ENCODE data around the gene PRRG3. TPM values are rescaled to one million over a fixed set of nuclear protein-coding genes. Genes with fewer than 3 reads are reported as not detected.

PRRG3 gene
- total RNA-seq, 1 donor from 2014 or later: 1.4 TPM

DNA sequence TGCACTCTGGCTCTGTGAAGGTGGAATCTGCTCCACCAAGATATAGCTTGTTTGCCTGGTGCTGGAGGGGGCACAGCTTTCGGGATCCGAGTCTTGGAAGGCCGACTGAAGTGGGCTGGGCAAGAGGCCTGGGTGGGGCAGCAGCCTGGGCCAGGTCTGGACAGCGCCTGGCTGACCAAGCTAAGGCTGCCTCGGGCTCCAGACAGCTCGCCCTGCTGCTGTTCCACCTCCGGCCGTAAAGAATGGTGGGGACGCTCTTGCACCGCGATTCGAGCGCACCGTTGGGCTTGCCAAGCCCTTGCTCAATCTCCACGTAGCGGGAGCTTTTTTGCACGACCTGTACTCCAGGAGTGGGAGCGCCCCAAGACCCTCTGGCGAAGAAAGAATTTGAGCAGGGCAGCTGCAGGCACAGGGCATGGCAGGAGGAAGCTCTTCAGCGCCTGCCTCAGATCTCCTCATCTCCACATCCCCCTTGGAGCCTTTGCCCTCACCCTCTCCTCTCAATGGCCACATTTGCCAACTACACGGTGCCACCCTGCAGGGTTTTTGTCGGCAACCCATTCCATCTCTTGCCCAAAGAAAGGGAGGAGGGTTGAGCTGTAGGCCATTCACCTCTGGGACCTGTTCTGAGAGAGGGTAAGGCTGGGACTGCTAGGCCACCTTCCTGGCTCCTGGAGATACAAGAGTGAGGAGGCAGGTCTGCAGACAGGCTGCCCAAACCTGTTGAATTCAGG is 58.2 kb downstream of the PRRG3 start:
- no peak overlapping the region for H3K4me3 ChIP-seq
- H3K27ac ChIP-seq: no peak overlapping the region
- H3K36me3 ChIP-seq: no peaks in the 10 kb centered on the region
- TF ChIP-seq, protein P1, sequence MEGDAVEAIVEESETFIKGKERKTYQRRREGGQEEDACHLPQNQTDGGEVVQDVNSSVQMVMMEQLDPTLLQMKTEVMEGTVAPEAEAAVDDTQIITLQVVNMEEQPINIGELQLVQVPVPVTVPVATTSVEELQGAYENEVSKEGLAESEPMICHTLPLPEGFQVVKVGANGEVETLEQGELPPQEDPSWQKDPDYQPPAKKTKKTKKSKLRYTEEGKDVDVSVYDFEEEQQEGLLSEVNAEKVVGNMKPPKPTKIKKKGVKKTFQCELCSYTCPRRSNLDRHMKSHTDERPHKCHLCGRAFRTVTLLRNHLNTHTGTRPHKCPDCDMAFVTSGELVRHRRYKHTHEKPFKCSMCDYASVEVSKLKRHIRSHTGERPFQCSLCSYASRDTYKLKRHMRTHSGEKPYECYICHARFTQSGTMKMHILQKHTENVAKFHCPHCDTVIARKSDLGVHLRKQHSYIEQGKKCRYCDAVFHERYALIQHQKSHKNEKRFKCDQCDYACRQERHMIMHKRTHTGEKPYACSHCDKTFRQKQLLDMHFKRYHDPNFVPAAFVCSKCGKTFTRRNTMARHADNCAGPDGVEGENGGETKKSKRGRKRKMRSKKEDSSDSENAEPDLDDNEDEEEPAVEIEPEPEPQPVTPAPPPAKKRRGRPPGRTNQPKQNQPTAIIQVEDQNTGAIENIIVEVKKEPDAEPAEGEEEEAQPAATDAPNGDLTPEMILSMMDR (IDR thresholded peaks at IDR 0.05): peak; percentile 73
- intact Hi-C loops (cut with DNase I): no loop called here
- no peaks in the 10 kb centered on the region for H3K9me3 ChIP-seq
- DNase-seq: peak; percentile 69
- no peaks in the 10 kb centered on the region for H3K27me3 ChIP-seq
- ATAC-seq: peak; percentile 94
- H3K4me1 ChIP-seq: no peaks in the 10 kb centered on the region

DNA sequence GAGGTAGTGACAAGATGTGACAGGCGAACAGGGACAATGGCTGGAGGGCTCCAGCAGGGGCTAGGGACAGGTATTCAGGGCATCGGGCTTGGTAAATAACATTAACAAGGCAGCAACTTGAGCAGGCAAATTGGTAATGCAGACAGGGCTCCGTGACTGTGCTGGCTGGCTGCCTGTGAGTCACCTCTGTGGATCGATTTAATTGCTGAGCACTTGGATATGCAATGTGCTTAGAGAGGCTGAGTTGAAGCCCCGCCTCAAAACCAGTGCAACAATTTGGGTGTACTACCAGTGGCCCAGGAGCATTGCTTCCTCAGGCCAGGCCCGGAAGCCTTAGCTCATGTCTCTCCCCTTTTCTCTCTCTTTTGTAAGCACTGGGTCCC is 58.8 kb downstream of the PRRG3 start:
- no peaks in the 10 kb centered on the region for H3K27me3 ChIP-seq
- H3K4me1 ChIP-seq: no peaks in the 10 kb centered on the region
- intact Hi-C loops (cut with DNase I): no loop called here
- H3K27ac ChIP-seq: no peak overlapping the region
- ATAC-seq: no peak
- no peak overlapping the region for H3K4me3 ChIP-seq
- no peaks in the 10 kb centered on the region for H3K9me3 ChIP-seq
- no peak for DNase-seq
- H3K36me3 ChIP-seq: no peaks in the 10 kb centered on the region
- TF ChIP-seq, protein P1 (IDR thresholded peaks at IDR 0.05): no peak

DNA sequence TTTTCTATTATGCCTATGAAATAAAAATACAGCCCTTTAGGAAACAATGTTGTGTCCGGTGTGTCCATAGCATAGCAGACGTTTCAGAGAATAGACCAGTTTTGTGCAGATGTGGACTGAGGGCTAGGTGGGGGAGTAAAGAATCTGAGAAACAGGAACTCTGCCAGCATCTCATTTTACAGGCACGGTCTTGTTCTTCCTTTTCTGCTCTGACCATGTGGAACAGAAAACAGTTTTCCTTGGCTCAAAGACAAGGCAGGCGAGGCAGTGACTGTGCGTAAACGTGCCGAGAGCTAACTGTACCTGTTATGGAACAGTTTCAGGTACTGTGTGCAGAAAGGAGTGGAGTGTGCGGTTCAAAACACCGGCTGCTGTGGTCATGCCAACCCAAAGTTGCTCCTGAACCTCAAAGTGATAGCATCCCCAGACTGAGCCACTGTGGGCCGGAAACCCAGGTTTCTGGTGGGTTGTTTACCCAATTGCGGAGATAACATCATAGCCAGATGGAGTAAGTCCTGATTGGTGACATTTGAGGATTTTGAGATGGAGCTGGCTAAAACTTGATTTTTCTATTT is 59.5 kb downstream of the PRRG3 start:
- intact Hi-C loops (cut with DNase I): no loop called here
- no peak overlapping the region for H3K4me3 ChIP-seq
- H3K4me1 ChIP-seq: no peaks in the 10 kb centered on the region
- H3K36me3 ChIP-seq: no peaks in the 10 kb centered on the region
- H3K9me3 ChIP-seq: no peaks in the 10 kb centered on the region
- TF ChIP-seq, protein P1 (IDR thresholded peaks at IDR 0.05): no peak
- H3K27me3 ChIP-seq: no peaks in the 10 kb centered on the region
- H3K27ac ChIP-seq: no peak overlapping the region
- DNase-seq (no peak), ATAC-seq (no peak)

Other genes with a start within 250 kb of the PRRG3 start
- gene PASD1, start 131.8 kb upstream of the PRRG3 start, total RNA-seq: not detected
- gene FATE1, start 20.6 kb downstream of the PRRG3 start, total RNA-seq: not detected
- gene CNGA2, start 39.3 kb downstream of the PRRG3 start, total RNA-seq: not detected
- not detected for gene MAGEA4, start 217.4 kb downstream of the PRRG3 start, total RNA-seq